Stomach (tissue), 4 donors: Measurements from ENCODE around the gene TLCD1.
A peak's percentile ranks its signal among the peaks of the same experiment; 100 is the strongest.

Source experiments
- POLR2A ChIP-seq, 4 donors: fragments of 450-650 bp; IDR thresholded peaks; one replicate each; pipeline ENCODE4 v1.6.1; 2016; ENCODE audit warnings: antibody characterized with exemption in 4 of 4, control low read depth in 2 of 4, mild to moderate bottlenecking in 1 of 4, moderate library complexity in 1 of 4
- TF ChIP-seq, protein P1 (sequence below), 7 experiments: fragments of 450-650 bp in 4 of 7; fragments of 200-600 bp in 3 of 7; sonication (generic) in 3 of 7; IDR thresholded peaks; one replicate each; pipeline ENCODE4 v1.5.1; 2016 to 2019; ENCODE audit warnings: antibody characterized with exemption in 7 of 7, control low read depth in 2 of 7, mild to moderate bottlenecking in 1 of 7

- peak in 1 of 4 donors; percentile 51 for TF ChIP-seq POLR2A (IDR thresholded peaks at IDR 0.05)
- TF ChIP-seq, protein P1, sequence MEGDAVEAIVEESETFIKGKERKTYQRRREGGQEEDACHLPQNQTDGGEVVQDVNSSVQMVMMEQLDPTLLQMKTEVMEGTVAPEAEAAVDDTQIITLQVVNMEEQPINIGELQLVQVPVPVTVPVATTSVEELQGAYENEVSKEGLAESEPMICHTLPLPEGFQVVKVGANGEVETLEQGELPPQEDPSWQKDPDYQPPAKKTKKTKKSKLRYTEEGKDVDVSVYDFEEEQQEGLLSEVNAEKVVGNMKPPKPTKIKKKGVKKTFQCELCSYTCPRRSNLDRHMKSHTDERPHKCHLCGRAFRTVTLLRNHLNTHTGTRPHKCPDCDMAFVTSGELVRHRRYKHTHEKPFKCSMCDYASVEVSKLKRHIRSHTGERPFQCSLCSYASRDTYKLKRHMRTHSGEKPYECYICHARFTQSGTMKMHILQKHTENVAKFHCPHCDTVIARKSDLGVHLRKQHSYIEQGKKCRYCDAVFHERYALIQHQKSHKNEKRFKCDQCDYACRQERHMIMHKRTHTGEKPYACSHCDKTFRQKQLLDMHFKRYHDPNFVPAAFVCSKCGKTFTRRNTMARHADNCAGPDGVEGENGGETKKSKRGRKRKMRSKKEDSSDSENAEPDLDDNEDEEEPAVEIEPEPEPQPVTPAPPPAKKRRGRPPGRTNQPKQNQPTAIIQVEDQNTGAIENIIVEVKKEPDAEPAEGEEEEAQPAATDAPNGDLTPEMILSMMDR (IDR thresholded peaks at IDR 0.05): no peak
These were observed 19.1 kb upstream of the TLCD1 start for GRCh38 chr17:28744972-28745785.
